Stimulated activated CD8-positive, alpha-beta memory T cell treated with anti-CD3 and anti-CD28 coated beads, Interleukin-15, amount 100 ng/mL, for 1 hour (primary cell): ENCODE data around the gene SLC9B1.
"Not testable (repeated sequence)": the region's sequence is repeated elsewhere in the genome, so short reads cannot be mapped to it uniquely, and the experiment has no call there.

Experiments used
- DNase-seq: peaks from one replicate; pipeline ENCODE4 v3.0.0-alpha.2; 2020; ENCODE audit warnings: low read depth

SLC9B1 gene

GRCh38 chr4:102878349-102878748 lies 141.2 kb downstream of the SLC9B1 start:
- not testable (repeated sequence) for DNase-seq

GRCh38 chr4:102877477-102878106 lies 141.9 kb downstream of the SLC9B1 start:
- DNase-seq = not testable (repeated sequence)

GRCh38 chr4:102871772-102872171 lies 147.7 kb downstream of the SLC9B1 start:
- no peak for DNase-seq

- DNase-seq = no peak
Measured at GRCh38 chr4:102869569-102870197, 149.8 kb downstream of the SLC9B1 start.

DNA sequence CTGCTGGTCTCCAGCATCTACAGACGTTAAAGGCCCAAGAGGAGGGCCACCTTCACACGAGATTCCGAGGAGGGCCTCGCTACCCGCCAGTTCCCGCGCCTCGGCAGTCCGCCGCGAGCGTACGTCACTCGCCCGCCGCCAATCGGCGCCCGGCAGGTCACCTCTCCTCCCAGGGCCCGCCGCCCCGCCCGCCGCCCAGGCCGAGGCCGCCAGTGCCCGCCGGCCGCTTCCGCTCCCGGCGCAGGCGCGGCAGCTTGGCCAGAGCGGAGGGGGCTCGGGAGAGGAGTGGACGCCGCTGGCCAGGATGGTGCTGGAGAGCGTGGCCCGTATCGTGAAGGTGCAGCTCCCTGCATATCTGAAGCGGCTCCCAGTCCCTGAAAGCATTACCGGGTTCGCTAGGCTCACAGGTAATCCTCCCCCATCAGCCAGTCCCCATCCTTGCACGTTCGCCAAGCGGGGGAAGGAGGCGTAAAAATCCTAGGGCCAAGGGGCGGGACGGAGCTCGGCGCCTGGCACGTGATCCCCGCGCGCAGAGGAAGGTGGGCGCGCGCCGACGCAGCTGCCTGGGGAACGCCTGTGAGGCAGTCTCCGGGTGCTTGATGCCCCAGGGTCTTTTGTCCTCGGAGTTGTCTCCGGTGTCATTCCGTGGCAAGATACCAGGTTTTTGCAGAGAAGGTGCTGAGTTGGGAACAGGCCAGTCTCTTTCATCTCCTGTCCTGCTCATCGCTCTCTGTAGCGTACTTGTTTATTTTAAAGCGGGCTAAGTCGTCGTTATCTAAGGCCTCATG lies 150.5 kb downstream of the SLC9B1 start, which contains the start of gene CISD2:
Gene CISD2, plus strand, starts transcription at position 212 of the 788 bp plus-strand sequence. Its CDS starts 93 bp downstream, at position 305.
- DNase-seq = peak; percentile 77

DNA sequence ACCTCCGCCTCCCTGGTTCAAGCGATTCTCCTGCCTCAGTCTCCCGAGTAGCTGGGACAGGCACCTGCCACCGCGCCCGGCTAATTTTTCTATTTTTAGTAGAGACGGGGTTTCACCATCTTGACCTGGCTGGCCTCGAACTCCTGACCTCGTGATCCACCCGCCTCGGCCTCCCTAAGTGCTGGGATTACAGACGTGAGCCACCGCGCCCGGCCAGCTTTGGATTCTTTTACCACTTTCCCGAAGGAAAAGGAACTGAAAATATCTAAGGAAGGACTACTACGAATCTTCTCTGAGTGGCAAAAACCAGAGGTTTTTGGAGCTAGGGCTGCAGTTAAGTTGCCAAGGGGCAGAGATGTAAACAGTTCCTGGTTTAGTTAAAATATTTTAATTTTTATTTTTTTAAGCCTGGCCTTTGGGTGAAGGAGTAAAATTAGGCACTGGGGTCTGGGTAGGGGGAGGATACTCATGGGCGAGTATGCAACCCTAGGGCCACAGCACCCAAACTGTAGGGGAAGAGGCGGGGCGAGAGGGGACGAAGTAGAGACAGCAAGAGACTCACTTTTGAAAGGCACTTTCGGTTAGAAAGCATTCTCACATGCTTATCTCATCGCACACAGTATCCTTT lies 151.2 kb downstream of the SLC9B1 start:
- no peak for DNase-seq

- no peak for DNase-seq
Measured at GRCh38 chr4:102867278-102868152, 152.0 kb downstream of the SLC9B1 start.

- not testable (repeated sequence) for DNase-seq
Measured at GRCh38 chr4:102865327-102865726, 154.2 kb downstream of the SLC9B1 start.

- DNase-seq = no peak
Measured at GRCh38 chr4:102862747-102863146, 156.8 kb downstream of the SLC9B1 start.

DNA sequence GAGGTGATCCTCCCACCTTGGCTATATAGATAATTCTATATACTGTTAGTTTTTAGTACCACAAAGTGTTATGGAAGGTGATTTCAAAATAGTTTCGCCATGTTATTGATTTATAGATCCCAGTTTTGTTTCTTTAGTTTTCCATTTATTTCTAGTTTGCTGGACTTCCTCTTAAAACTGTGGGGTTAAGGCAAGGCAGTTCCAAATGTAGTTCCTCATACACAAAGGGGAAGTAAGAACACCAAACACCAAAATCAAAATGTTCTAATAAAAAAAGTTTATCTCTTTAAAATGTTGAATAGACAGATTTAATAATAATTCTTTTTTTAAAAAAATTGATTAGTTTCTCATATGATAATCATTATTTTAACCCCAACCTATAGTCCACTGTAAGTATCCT lies 157.5 kb downstream of the SLC9B1 start:
- no peak for DNase-seq

DNA sequence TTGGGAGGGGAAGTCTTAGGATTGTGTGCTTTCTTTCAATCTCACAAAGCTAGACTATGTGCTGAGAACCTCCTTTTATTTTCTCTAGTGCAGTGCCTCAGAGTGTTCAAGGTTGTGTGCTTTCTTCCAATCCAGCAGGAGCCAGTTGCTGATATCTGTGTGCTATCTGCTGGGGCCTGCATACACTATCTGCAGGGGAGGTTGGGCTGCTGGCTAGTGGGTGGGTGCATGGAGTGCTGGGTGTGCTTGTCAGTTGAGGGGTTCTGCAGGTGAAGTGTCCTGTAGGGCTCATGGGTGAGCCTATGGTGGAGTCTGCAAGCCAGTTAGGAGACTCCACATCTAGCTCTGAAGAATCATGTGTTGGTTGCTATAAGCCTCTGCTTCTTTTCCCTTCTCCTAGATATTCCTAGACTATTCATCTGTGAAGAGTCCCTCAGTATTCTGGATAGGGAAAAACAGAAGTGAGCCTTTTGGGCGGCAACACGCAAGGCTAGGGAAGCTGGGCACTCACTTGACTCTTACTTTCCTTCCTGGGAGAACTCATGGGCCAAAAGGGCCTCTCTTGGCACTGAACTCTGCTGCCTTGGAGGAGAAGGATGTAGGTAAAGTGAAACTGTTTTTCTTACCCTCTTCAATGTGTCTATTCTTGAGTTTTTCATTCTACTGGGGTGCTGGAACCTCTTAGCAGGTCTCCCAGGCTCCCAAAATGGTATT lies 158.7 kb downstream of the SLC9B1 start:
- no peak for DNase-seq

- no peak for DNase-seq
Measured at GRCh38 chr4:102858828-102859464, 160.6 kb downstream of the SLC9B1 start.
